B cell (primary cell): ENCODE results near the gene CRTC1. TPM values are rescaled to one million over a fixed set of nuclear protein-coding genes. Genes with fewer than 3 reads are reported as not detected.

Experiments
- ATAC-seq: fragments of 200-7000 bp; cut with Tn5 transposase; one replicate; pipeline ENCODE4 v1.10.0; 2021; ENCODE audit warnings: low read depth, mild to moderate bottlenecking, moderate number of reproducible peaks, moderate library complexity
- CTCF ChIA-PET: fragments of 350-600 bp; sonication (Branson Sonifier 250); formaldehyde crosslinking; loops from one replicate; lab custom pipeline; 2021; ENCODE audit warnings: antibody characterized with exemption, inconsistent platforms; lab: Charles Lee
- POLR2A ChIA-PET: fragments of 350-600 bp; sonication (Branson Sonifier 250); formaldehyde crosslinking; loops from one replicate; lab custom pipeline; 2021; ENCODE audit warnings: antibody characterized with exemption; lab: Charles Lee
- DNase-seq: peaks from one replicate; pipeline ENCODE4 v3.0.0; 2013
- H2AFZ ChIP-seq: 2 replicates; pipeline ENCODE4 v1.6.1; 2012; ENCODE audit warnings: mild to moderate bottlenecking, low read depth, low read length; ENCODE audit not compliant: insufficient read depth, poor library complexity, severe bottlenecking
- H3K27ac ChIP-seq, 2 donors: 1 replicate in 1 of 2; 2 replicates in 1 of 2; pipeline ENCODE4 v1.5.1; 2012 to 2013; ENCODE audit warnings: low read length in 2 of 2, mild to moderate bottlenecking in 2 of 2, moderate library complexity in 1 of 2
- H3K27me3 ChIP-seq, 4 experiments: fragments of 200-600 bp in 1 of 4; sonication (generic) in 1 of 4; replicated peaks in 1 of 4; 1 replicate in 2 of 4; 2 replicates in 2 of 4; pipeline versions ENCODE4 v1.6.1 to v1.7.0; 2013 to 2016; ENCODE audit warnings: low read length in 3 of 4, mild to moderate bottlenecking in 2 of 4, mixed read lengths in 1 of 4, moderate library complexity in 1 of 4; ENCODE audit not compliant: insufficient read depth in 4 of 4, control insufficient read depth in 3 of 4; ENCODE audit errors: control extremely low read depth in 1 of 4
- H3K36me3 ChIP-seq, 2 experiments: replicated peaks in 1 of 2; 1 replicate in 1 of 2; 2 replicates in 1 of 2; pipeline versions ENCODE4 v1.6.1 to v1.7.1; 2013; ENCODE audit warnings: low read length in 1 of 2; ENCODE audit not compliant: insufficient read depth in 2 of 2, control insufficient read depth in 1 of 2; ENCODE audit errors: control extremely low read depth in 1 of 2, extremely low read depth in 1 of 2
- H3K4me1 ChIP-seq, 2 donors: fragments of 200-600 bp in 1 of 2; sonication (generic) in 1 of 2; 1 replicate in 1 of 2; 2 replicates in 1 of 2; pipeline versions ENCODE4 v1.5.1 to v1.6.1; 2013 to 2017; ENCODE audit warnings: low read length in 2 of 2; ENCODE audit not compliant: control insufficient read depth in 2 of 2, insufficient read depth in 2 of 2
- H3K4me2 ChIP-seq: replicated peaks from 2 replicates; pipeline ENCODE3; 2012; ENCODE audit warnings: mild to moderate bottlenecking, low read depth, low read length; ENCODE audit not compliant: poor library complexity, severe bottlenecking
- H3K4me3 ChIP-seq, 5 experiments: fragments of 200-600 bp in 1 of 5; sonication (generic) in 1 of 5; 1 replicate in 3 of 5; 2 replicates in 2 of 5; pipeline versions ENCODE4 v1.5.1 to v1.7.0; 2011 to 2016; ENCODE audit warnings: low read length in 4 of 5, mild to moderate bottlenecking in 4 of 5, low read depth in 2 of 5, control low read depth in 1 of 5, moderate library complexity in 1 of 5; ENCODE audit not compliant: insufficient read depth in 1 of 5; ENCODE audit errors: control extremely low read depth in 1 of 5, extremely low read depth in 1 of 5
- H3K79me2 ChIP-seq: fragments of 200-600 bp; sonication (generic); one replicate; pipeline ENCODE4 v1.6.0; 2016; ENCODE audit warnings: low read length; ENCODE audit not compliant: control insufficient read depth, insufficient read depth
- H3K9ac ChIP-seq: fragments of 200-600 bp; sonication (generic); 2 replicates; pipeline ENCODE4 v1.6.1; 2017; ENCODE audit warnings: mild to moderate bottlenecking, low read length, moderate library complexity
- H3K9me3 ChIP-seq, 3 donors: one replicate each; pipeline versions ENCODE4 v1.6.1 to v1.7.1; 2013; ENCODE audit warnings: low read length in 2 of 3; ENCODE audit not compliant: control insufficient read depth in 2 of 3, insufficient read depth in 1 of 3; ENCODE audit errors: control extremely low read depth in 1 of 3
- H4K20me1 ChIP-seq: 2 replicates; pipeline ENCODE4 v1.6.0; 2012; ENCODE audit warnings: mild to moderate bottlenecking, low read length; ENCODE audit not compliant: insufficient read depth, control insufficient read depth, poor library complexity, severe bottlenecking
- H3K27ac Mint-ChIP-seq: one replicate; pipeline ENCODE4 v1.8.0; 2021; ENCODE audit warnings: mixed read lengths
- H3K27me3 Mint-ChIP-seq: one replicate; pipeline ENCODE4 v1.8.0; 2021; ENCODE audit warnings: mixed read lengths
- H3K4me1 Mint-ChIP-seq: one replicate; pipeline ENCODE4 v1.8.0; 2021; ENCODE audit warnings: mixed read lengths
- H3K4me3 Mint-ChIP-seq: one replicate; pipeline ENCODE4 v1.8.0; 2021; ENCODE audit warnings: mixed read lengths
- H3K9me3 Mint-ChIP-seq: one replicate; pipeline ENCODE4 v1.8.0; 2022; ENCODE audit warnings: mixed read lengths; ENCODE audit not compliant: insufficient read depth
- CTCF ChIP-seq: fragments of 200-600 bp; IDR thresholded peaks from one replicate; pipeline ENCODE4 v1.8.0; 2022; ENCODE audit warnings: antibody characterized with exemption, mild to moderate bottlenecking
- EZH2 ChIP-seq: IDR thresholded peaks from 2 replicates; pipeline ENCODE4 v1.6.1; 2012; ENCODE audit warnings: borderline replicate concordance, low read depth, mild to moderate bottlenecking, moderate library complexity, low read length; ENCODE audit not compliant: insufficient read depth, poor library complexity, severe bottlenecking
- WGBS: methylation state at CpG from one replicate; pipeline ENCODE4 v1.1.5; 2013; ENCODE audit warnings: missing lambda C conversion rate; ENCODE audit not compliant: insufficient coverage; 5-methylcytosine and 5-hydroxymethylcytosine counted together
- intact Hi-C: fragments of 100-400 bp; cut with micrococcal nuclease; formaldehyde crosslinking; loops from one replicate; pipeline ENCODE4 v1.10.0; 2022
- polyA plus RNA-seq: library from polyadenylated mRNA; depleted of rRNA; stranded (reverse); fragments of >200 nt; gene quantifications from 2 replicates; pipeline ENCODE4 v1.2.3, GENCODE V29; 2012
- total RNA-seq, 2 donors: library from RNA; stranded (reverse); fragments of 120-200 nt in 1 of 2; gene quantifications; 1 replicate in 1 of 2; 2 replicates in 1 of 2; pipeline versions ENCODE4 v1.2.3 to v1.2.4, GENCODE V29; 2013 to 2022

The CRTC1 gene
- total and polyA plus RNA-seq, 2 donors (not counting 1 experiment from before 2014, with no cell fraction given): 15.9 to 30.1 TPM

GRCh38 chr19:18682807-18683108 lies 722 bp upstream of the CRTC1 start:
- ATAC-seq: no peak
- Histone ChIP-seq H2AFZ (peak overlapping the region; percentile 74), H3K27me3 (no peaks in the 10 kb centered on the region), H3K36me3 (no peaks in the 10 kb centered on the region), H3K9me3 (no peaks in the 10 kb centered on the region), H3K79me2 (peaks cover 39% of the 10 kb centered on the region), H4K20me1 (peaks cover 34% of the 10 kb centered on the region), H3K27ac (peak overlapping the region in 1 of 2 donors; percentile 46), H3K4me2 (peak overlapping the region; percentile 72), H3K4me3 (peak overlapping the region; percentile 13 to 81 (median 73)), H3K4me1 (peaks cover 12 to 20% of the 10 kb centered on the region in 2 donors), H3K9ac (peak overlapping the region; percentile 67)
- no peaks in the 10 kb centered on the region for H3K27me3 Mint-ChIP-seq
- peak overlapping the region; percentile 90 for H3K27ac Mint-ChIP-seq
- intact Hi-C loops: loop anchor here (1.0 kb wide), 1 partner anchor 46 kb away; no protein-coding TSS in a partner anchor
- 88% methylated on average over 2 of the region's 8 CpGs for WGBS
- TF ChIP-seq CTCF: no peak
- TF ChIP-seq EZH2: no peak
- no peak for DNase-seq
- H3K4me1 Mint-ChIP-seq: peaks cover 26% of the 10 kb centered on the region
- peak overlapping the region; percentile 90 for H3K4me3 Mint-ChIP-seq
- H3K9me3 Mint-ChIP-seq: no peaks in the 10 kb centered on the region
- POLR2A ChIA-PET: interaction anchor here (1.0 to 1.5 kb wide), 2 partner anchors 18 to 149 kb away, joined by 3 to 7 read pairs; partner anchors contain the start of gene UPF1
- CTCF ChIA-PET: interaction anchor here (0.6 kb wide), 1 partner anchor 336 kb away, joined by 4 read pairs; no protein-coding TSS in a partner anchor

- ChIA-PET POLR2A (no interaction called here), CTCF (interaction anchor here (1.1 kb wide), 1 partner anchor 90 kb away, joined by 3 read pairs; no protein-coding TSS in a partner anchor)
- Histone ChIP-seq H2AFZ (peak overlapping the region; percentile 44), H3K27ac (no peak overlapping the region), H3K36me3 (no peaks in the 10 kb centered on the region), H3K4me2 (peak overlapping the region; percentile 72), H3K9me3 (no peaks in the 10 kb centered on the region), H4K20me1 (peaks cover 43% of the 10 kb centered on the region), H3K27me3 (no peaks in the 10 kb centered on the region), H3K4me1 (peaks cover 12 to 20% of the 10 kb centered on the region in 2 donors), H3K4me3 (peak overlapping the region; percentile 49 to 79 (median 66)), H3K79me2 (peaks cover 53% of the 10 kb centered on the region), H3K9ac (peak overlapping the region; percentile 62)
- Mint-ChIP-seq H3K9me3 (no peaks in the 10 kb centered on the region), H3K27me3 (no peaks in the 10 kb centered on the region), H3K4me3 (peak overlapping the region; percentile 73), H3K4me1 (peaks cover 30% of the 10 kb centered on the region), H3K27ac (peak overlapping the region; percentile 75)
- intact Hi-C loops: loop anchor here (1.0 kb wide), 2 partner anchors 16 to 48 kb away; no protein-coding TSS in a partner anchor
- TF ChIP-seq EZH2: no peak
- TF ChIP-seq CTCF: no peak
- ATAC-seq (no peak), DNase-seq (no peak)
- 64% methylated on average over 6 of the region's 16 CpGs for WGBS
These were observed 620 bp downstream of the CRTC1 start for GRCh38 chr19:18683958-18684641.
